CD4-positive, alpha-beta T cell treated with Interleukin-4 for 1 hour (primary cell): ENCODE data around the gene ELP4.
"Not testable (repeated sequence)": the region's sequence is repeated elsewhere in the genome, so short reads cannot be mapped to it uniquely, and the experiment has no call there.

Experiments used
- DNase-seq, 2 donors: peaks; one replicate each; pipeline ENCODE4 v3.0.0-alpha.2; 2020 to 2022

The ELP4 gene

GRCh38 chr11:31714840-31715239 lies 205.3 kb downstream of the ELP4 start:
- no peak for DNase-seq

- DNase-seq: no peak
Measured at GRCh38 chr11:31720225-31720624, 210.7 kb downstream of the ELP4 start.

GRCh38 chr11:31720671-31721365 lies 211.3 kb downstream of the ELP4 start:
- no peak for DNase-seq

- no peak for DNase-seq
Measured at GRCh38 chr11:31722754-31723153, 213.2 kb downstream of the ELP4 start.

GRCh38 chr11:31725176-31725575 lies 215.6 kb downstream of the ELP4 start:
- no peak for DNase-seq

GRCh38 chr11:31728432-31728831 lies 218.9 kb downstream of the ELP4 start:
- no peak for DNase-seq

- no peak for DNase-seq
Measured at GRCh38 chr11:31740131-31740530, 230.6 kb downstream of the ELP4 start.

- not testable (repeated sequence) for DNase-seq
Measured at GRCh38 chr11:31740731-31741368, 231.3 kb downstream of the ELP4 start.

- no peak for DNase-seq
Measured at GRCh38 chr11:31747581-31747980, 238.0 kb downstream of the ELP4 start.

- DNase-seq: no peak
Measured at GRCh38 chr11:31757260-31757835, 247.8 kb downstream of the ELP4 start.

GRCh38 chr11:31761636-31762035 lies 252.1 kb downstream of the ELP4 start:
- DNase-seq: no peak

GRCh38 chr11:31763296-31763695 lies 253.7 kb downstream of the ELP4 start:
- DNase-seq: no peak

GRCh38 chr11:31764261-31764660 lies 254.7 kb downstream of the ELP4 start:
- no peak for DNase-seq

- no peak for DNase-seq
Measured at GRCh38 chr11:31764766-31765165, 255.2 kb downstream of the ELP4 start.

GRCh38 chr11:31767066-31767465 lies 257.5 kb downstream of the ELP4 start:
- no peak for DNase-seq

GRCh38 chr11:31767685-31768084 lies 258.1 kb downstream of the ELP4 start:
- no peak for DNase-seq

GRCh38 chr11:31768749-31769640 lies 259.4 kb downstream of the ELP4 start:
- DNase-seq: no peak

- no peak for DNase-seq
Measured at GRCh38 chr11:31770011-31770700, 260.6 kb downstream of the ELP4 start.

- no peak for DNase-seq
Measured at GRCh38 chr11:31772412-31772811, 262.8 kb downstream of the ELP4 start.

- no peak for DNase-seq
Measured at GRCh38 chr11:31779374-31779791, 269.8 kb downstream of the ELP4 start.

- DNase-seq: no peak
Measured at GRCh38 chr11:31780078-31780477, 270.5 kb downstream of the ELP4 start.

GRCh38 chr11:31780480-31780971 lies 271.0 kb downstream of the ELP4 start:
- DNase-seq: no peak
